Stimulated activated CD8-positive, alpha-beta memory T cell treated with anti-CD3 and anti-CD28 coated beads, Interleukin-4, amount 100 ng/mL, for 24 hours (primary cell): ENCODE data around the gene DMD.

Source experiments
- DNase-seq: peaks from one replicate; pipeline ENCODE4 v3.0.0-alpha.2; 2020; ENCODE audit warnings: low read depth

DMD gene

GRCh38 chrX:31708116-31708515 is 1503.2 kb downstream of the DMD start:
- DNase-seq, result no peak

GRCh38 chrX:31706466-31706865 is 1504.9 kb downstream of the DMD start:
- no peak for DNase-seq

GRCh38 chrX:31705816-31706215 is 1505.5 kb downstream of the DMD start:
- no peak for DNase-seq

GRCh38 chrX:31704938-31705337 is 1506.4 kb downstream of the DMD start:
- no peak for DNase-seq

- no peak for DNase-seq
Measured at GRCh38 chrX:31702222-31702621, 1509.1 kb downstream of the DMD start.

GRCh38 chrX:31697294-31697916 is 1513.9 kb downstream of the DMD start:
- DNase-seq, result no peak

- no peak for DNase-seq
Measured at GRCh38 chrX:31679861-31680260, 1531.5 kb downstream of the DMD start.

- no peak for DNase-seq
Measured at GRCh38 chrX:31670245-31670644, 1541.1 kb downstream of the DMD start.

GRCh38 chrX:31665454-31665853 is 1545.9 kb downstream of the DMD start:
- DNase-seq, result no peak

- DNase-seq, result no peak
Measured at GRCh38 chrX:31663172-31663571, 1548.2 kb downstream of the DMD start.

- DNase-seq, result no peak
Measured at GRCh38 chrX:31661280-31661810, 1550.0 kb downstream of the DMD start.

GRCh38 chrX:31658360-31658759 is 1553.0 kb downstream of the DMD start:
- no peak for DNase-seq

- DNase-seq, result no peak
Measured at GRCh38 chrX:31656013-31656412, 1555.3 kb downstream of the DMD start.

GRCh38 chrX:31653422-31653821 is 1557.9 kb downstream of the DMD start:
- DNase-seq, result no peak

- no peak for DNase-seq
Measured at GRCh38 chrX:31652650-31653049, 1558.7 kb downstream of the DMD start.

- no peak for DNase-seq
Measured at GRCh38 chrX:31649201-31649600, 1562.1 kb downstream of the DMD start.

GRCh38 chrX:31633349-31633748 is 1578.0 kb downstream of the DMD start:
- DNase-seq, result no peak

- no peak for DNase-seq
Measured at GRCh38 chrX:31629195-31629594, 1582.2 kb downstream of the DMD start.

GRCh38 chrX:31609130-31609529 is 1602.2 kb downstream of the DMD start:
- no peak for DNase-seq

GRCh38 chrX:31608638-31609037 is 1602.7 kb downstream of the DMD start:
- DNase-seq, result no peak

- DNase-seq, result no peak
Measured at GRCh38 chrX:31606771-31607170, 1604.6 kb downstream of the DMD start.

- DNase-seq, result no peak
Measured at GRCh38 chrX:31604629-31605221, 1606.6 kb downstream of the DMD start.

GRCh38 chrX:31603411-31604120 is 1607.8 kb downstream of the DMD start:
- no peak for DNase-seq
